Measurements from ENCODE around the gene DDX60.

DNA sequence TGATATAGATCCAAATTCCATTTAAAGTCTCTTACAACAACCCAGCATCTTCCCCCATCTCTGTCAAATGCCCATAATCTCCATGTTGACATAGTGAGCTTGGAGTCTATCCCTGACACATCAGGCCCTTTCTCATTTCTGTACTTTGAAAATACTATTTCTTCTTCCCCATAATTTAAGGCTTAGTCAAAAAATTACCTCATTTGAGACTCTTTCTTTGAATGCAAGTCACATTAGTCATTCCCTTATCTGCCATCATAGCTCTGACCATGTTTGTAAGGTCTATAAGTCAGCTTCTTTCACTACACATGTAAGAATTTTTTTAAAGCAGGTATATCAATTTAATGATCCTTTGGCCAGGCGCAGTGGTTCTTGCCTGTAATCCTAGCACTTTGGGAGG, 99.9 kb downstream of the DDX60 start:
- TF ChIP-seq POLR2A (IDR thresholded peaks at IDR 0.05; ENCODE audit: low read depth, low read length) (no peak), TAF1 (IDR thresholded peaks at IDR 0.05; ENCODE audit: low read depth, low read length) (no peak), POLR2AphosphoS5 (IDR thresholded peaks at IDR 0.05; ENCODE audit: low read depth, low read length) (no peak), SPI1 (IDR thresholded peaks at IDR 0.05; ENCODE audit: low read depth, low read length) (no peak), PAX5 (IDR thresholded peaks at IDR 0.05; ENCODE audit: insufficient read depth, low read length, severe bottlenecking) (no peak)
